KBM-7 (cell line): ENCODE results near the gene MAN1A1.
A peak's percentile ranks its signal among the peaks of the same experiment; 100 is the strongest.

Source experiments
- DNase-seq: peaks from one replicate; pipeline ENCODE4 v3.0.0-alpha.2; 2015
- in situ Hi-C: fragments of 300-500 bp; cut with MboI; formaldehyde crosslinking; loops from 2 replicates; pipeline ENCODE4 v1.14.3; 2020; ENCODE audit warnings: low sequenced_read_pairs, low pct_unique_long_range_greater_than_20kb, mixed read lengths

The MAN1A1 gene

DNA sequence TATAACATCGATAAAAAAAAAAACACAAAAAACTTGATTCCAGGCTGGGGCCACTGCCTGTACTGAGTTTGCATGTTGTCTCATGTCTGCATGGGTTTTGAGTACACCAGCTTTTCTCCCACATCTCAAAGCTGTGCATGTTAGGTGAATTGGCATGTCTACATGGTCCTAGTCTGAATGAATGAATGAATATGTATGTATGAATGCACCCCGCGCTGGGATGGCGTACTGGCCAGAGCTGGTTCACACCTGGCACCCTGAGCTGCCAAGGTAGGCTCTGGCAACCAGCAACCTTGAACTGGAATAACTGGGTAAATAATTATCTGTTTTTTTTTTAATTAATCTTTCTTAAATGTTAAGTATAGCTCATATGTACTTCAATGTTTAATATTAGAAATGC is 131.0 kb downstream of the MAN1A1 start:
- no peak for DNase-seq
- in situ Hi-C loops = no loop called here

DNA sequence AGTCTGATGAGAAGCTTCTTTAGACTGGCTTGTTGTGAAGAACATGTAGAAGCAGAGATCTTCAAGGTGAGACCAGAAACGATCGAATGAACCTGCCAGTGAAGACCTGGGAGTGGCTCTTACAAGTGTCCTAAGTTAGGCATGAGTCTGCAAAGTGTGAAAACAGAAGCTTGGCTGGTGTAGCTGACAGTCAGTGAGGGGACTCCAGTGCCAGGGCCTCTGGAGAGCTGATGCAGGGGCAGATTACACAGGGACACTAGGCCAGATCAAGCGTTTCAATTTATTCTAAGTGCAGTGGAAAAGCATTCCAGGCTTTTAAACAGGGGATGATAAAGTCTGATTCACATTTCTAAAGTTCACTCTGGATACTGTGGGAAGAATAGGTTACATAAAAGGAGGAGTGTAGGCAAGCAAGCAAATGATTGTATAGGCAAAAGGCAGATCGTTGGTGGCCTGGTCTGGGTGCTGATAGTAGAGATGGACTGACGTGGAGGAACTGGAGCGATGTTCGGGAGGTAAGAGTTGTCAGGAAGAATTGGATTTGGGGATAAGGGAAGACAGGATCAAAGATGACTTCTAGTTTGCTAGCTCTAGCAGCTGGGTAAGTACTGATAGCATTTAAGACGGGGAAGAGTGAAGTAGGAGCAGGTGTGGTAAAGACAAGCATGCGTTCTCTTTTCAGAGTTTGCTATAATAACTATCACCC is 133.5 kb downstream of the MAN1A1 start:
- in situ Hi-C loops = no loop called here
- no peak for DNase-seq

- no peak for DNase-seq
- in situ Hi-C loops = no loop called here
These were observed 134.3 kb downstream of the MAN1A1 start for GRCh38 chr6:119215309-119215708.

DNA sequence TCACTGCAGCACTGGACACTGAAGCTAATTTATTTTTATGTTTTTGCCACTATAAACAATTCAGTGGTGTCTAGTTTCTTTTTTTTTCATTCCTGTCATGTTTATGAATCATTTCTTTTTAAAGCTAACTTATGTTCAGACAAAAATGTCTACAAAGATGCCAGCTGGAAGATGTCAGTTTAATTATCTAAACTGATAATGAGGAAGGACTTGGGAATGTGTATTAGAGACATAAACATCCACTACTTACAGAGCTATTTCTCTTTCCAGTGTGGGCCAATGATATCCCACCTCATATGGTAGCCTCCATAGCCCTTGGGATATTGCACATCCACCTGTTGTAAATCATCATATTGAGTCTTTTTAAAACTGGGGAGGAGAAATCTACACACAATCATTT is 139.0 kb downstream of the MAN1A1 start:
- in situ Hi-C loops = no loop called here
- no peak for DNase-seq

DNA sequence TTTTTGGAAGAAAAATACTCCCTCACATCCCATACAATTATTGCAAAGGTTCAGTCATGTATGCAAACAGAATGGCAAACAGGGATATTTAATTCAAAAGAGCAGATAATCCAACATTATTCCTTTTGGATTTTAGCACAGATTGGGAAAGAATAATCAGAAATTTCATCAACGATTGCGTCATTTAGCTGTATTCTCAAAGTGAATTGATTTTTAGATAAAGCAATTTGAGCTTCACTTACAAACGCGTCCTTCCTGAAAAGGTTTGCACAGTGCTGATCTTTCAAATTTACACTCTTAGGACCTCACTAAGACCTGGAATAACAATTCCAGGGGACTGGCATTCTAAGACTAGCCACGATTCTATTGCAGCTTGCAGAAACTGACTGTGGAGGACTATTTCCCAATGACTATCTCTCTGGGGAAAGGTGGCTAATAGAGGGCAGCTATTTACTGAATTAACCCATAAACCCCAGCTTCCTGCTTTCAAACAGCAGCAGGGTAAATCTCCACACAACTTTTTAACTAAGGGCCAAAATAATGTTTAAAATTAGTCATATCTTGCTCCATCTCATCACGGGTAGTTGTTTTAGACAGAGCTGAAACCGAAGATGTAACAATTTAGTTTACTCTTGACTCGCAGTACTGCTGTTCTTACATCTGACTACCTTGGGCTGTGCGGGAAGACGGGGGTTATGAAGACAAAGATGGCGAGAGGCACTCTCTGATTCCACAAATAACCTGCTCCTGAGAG is 139.9 kb downstream of the MAN1A1 start:
- DNase-seq = no peak
- in situ Hi-C loops = no loop called here

- in situ Hi-C loops = no loop called here
- peak; percentile 9 for DNase-seq
These were observed 141.4 kb downstream of the MAN1A1 start for GRCh38 chr6:119207971-119208725.

DNA sequence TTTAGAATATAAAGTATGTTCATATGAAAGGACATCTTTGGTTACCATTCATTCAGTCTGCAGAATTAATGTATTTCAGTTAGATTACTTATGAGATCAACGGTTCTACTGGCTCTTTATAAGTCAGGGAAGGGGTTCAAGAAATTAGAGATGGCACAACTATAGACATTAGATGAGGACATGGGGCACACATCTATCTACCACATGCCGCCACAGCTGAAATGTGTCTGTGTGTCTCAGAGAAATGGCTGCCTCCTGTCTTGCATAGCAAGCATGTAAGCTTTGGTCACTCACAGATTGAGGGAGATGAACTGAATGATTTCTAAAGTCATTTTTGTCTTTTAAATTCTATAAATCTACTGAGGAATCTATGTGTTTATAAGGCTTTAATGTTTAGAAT is 142.2 kb downstream of the MAN1A1 start:
- DNase-seq = no peak
- in situ Hi-C loops = no loop called here

DNA sequence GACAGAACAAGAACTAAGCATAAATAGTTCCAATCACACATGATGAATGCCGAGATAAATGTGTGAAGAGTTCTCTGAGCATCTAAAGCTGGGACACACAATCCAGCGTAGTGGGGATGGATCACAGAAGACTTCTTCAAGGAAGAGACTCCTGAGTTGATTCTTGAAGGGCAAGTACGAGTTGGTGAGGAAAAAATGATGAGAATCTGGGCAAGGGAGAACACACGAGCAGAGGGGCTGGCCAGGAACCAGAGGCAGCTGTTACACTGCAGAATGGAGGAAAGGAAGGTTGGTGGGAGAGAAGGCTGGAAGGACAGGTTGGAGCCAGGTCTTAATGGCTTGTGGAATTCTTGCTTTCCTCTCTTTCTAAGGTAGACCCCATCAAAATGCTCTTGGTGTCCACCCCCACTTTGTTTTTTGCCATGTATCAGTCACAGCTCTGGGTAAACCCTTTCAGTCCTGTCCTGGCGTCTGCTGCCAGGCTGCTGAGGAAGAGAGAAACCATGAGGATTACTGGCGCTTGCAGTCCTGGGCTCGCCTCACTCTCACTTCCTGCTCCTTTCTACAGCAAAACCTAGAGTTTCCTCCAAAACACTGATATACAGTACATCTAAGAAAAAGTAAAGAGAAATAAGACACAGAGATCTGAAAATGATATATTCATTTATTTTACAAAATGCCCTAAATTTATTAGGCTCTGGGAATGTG is 143.5 kb downstream of the MAN1A1 start:
- in situ Hi-C loops = no loop called here
- no peak for DNase-seq

DNA sequence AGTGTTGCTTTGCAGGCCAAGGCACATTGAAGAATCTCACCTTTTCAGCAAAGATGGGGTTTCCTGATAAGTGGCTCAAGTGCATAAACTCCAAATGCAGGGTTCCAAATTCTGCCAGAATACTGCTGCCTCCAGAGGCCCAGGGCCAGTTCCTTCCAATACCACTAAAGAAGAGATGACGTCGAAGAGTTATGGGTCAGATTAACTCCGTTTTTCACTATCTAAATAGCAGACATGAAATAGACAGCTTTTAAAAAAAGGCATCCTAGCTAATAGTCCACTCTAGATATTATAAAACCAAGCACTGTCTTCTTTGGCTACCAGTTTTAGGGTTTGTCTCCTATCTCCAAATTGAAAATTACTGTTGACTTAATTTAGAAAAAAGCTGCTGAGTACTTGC is 144.8 kb downstream of the MAN1A1 start:
- in situ Hi-C loops = no loop called here

DNA sequence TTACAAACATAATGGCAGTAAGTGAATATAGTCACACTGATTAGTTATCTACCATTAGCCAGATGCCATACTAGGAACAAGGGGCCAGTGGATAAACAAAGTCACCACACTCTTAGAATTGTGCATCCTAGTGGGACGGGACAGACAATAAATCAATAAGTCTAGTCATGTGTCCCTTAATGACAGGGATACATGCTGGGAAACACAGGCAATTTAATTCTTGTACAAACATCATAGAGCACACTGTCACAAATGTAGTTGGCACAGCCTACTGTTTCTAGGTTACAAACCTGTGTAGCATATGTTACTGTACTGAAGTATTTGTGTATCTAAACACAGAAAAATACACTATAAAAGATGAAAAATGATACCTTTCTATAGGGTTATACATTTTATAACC is 148.1 kb downstream of the MAN1A1 start:
- in situ Hi-C loops = no loop called here
- no peak for DNase-seq

More for the DNA sequence above, 144.8 kb downstream of the MAN1A1 start:
- DNase-seq = no peak

DNA sequence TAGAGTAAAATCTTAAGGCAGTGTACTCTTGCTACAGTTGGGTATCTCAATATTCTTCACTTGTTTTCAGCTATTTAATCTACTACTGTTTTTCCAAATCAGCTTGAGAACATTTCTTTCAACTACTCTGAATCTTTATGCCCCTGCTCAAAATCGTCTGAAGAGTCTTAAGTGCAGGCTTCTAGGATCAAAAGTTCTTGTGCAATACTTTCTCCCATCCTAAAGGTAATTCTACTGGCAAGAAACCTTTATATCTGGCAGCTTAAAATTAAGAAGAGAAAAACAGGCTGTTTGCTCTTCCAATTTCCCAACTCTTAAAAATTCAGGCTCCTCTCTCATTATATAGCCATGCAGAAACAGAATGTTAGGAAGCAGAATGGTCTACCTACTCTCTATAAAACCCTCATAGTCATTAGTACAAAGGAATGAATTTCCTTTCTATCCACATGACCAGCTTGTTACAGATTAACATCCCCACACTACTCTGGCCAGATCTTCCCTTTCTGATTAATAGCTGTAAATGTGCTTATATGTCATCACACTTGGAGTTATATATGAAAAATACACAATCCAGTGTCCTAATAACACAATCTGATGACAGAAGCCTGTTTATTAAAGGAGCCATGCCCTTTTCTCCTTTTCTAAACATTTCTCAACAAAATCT is 148.9 kb downstream of the MAN1A1 start:
- DNase-seq = no peak
- in situ Hi-C loops = no loop called here

- in situ Hi-C loops = no loop called here
- DNase-seq = no peak
These were observed 152.3 kb downstream of the MAN1A1 start for GRCh38 chr6:119197271-119197670.

DNA sequence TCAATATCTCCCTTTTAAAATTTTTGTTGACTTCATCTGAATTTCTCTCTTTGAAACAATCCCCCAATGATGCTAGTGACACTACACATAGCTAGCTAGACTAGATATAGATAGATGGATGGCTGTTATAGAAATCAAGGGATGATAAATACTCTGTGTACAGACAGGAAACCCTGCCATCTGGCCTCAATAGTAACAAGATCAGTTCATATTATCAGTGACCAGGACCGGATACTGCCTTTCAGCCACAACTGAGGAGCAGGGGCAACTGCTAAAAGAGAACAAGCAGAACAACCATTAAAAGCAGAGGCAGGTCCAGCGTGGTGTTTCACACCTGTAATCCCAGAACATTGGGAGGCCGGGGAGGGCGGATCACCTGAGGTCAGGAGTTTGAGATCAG is 152.8 kb downstream of the MAN1A1 start:
- no peak for DNase-seq
- in situ Hi-C loops = no loop called here

- DNase-seq = no peak
- in situ Hi-C loops = no loop called here
These were observed 153.7 kb downstream of the MAN1A1 start for GRCh38 chr6:119195848-119196247.

DNA sequence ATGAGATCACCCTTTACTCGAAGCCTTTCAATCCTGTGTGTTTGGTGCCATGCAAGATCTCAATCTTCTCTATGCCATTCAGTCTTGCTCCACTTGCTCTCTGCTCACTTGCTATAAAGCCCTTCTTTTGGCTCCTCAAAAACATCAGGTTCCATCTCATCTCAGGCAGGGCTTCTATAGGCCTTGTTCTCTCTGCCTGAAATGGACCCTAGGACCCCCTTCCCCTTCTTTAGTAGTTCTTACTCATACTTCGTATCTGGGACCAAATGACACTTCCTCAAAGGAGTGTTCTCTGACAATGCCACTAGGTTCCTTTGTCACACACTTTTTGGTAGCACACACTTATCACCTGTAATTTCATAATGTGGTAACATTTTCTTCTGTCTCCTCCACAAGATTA is 154.4 kb downstream of the MAN1A1 start:
- no peak for DNase-seq
- in situ Hi-C loops = no loop called here

- in situ Hi-C loops = no loop called here
These were observed 155.9 kb downstream of the MAN1A1 start for GRCh38 chr6:119193707-119194106.

DNA sequence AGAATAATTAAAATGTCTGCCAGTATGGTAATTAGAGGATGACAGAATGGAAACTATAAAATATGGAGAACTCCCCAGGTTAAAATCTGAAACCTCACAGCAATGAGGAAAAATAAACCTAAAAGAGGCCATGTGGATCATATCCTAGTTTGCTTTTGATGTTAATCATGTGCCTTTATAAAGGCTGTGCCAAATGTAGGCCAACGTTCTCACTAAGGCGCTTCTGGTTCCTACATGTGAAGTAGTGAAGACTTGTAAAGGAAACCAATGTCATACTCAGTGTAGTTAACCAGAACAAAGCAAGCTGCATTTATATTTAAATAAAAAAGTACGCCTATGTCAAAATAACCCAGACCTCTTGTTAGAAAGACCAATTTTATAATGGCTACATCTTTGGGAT is 157.4 kb downstream of the MAN1A1 start:
- in situ Hi-C loops = no loop called here
- no peak for DNase-seq

More at GRCh38 chr6:119193707-119194106, 155.9 kb downstream of the MAN1A1 start:
- DNase-seq = no peak

GRCh38 chr6:119190176-119190575 is 159.4 kb downstream of the MAN1A1 start:
- DNase-seq = no peak
- in situ Hi-C loops = no loop called here

- in situ Hi-C loops = no loop called here
- no peak for DNase-seq
These were observed 160.1 kb downstream of the MAN1A1 start for GRCh38 chr6:119189498-119189897.
